ENCODE data around the gene TMEM25.
"Not testable (repeated sequence)": the region's sequence is repeated elsewhere in the genome, so short reads cannot be mapped to it uniquely, and the experiment has no call there.

The TMEM25 gene

GRCh38 chr11:118544010-118544646 lies 13.1 kb downstream of the TMEM25 start:
- FAIRE-seq = no peak
- TF ChIP-seq POLR2A (IDR thresholded peaks at IDR 0.05; ENCODE audit: low read depth, low read length) = no peak
- DNase-seq (ENCODE audit: insufficient read length, low spot score) = no peak

GRCh38 chr11:118544647-118545010 lies 13.6 kb downstream of the TMEM25 start:
- TF ChIP-seq POLR2A (IDR thresholded peaks at IDR 0.05; ENCODE audit: low read depth, low read length) = no peak
- FAIRE-seq (no peak), DNase-seq (ENCODE audit: insufficient read length, low spot score) (no peak)

GRCh38 chr11:118545533-118545932 lies 14.5 kb downstream of the TMEM25 start:
- no peak for TF ChIP-seq POLR2A (IDR thresholded peaks at IDR 0.05; ENCODE audit: low read depth, low read length)
- FAIRE-seq = no peak
- no peak for DNase-seq (ENCODE audit: insufficient read length, low spot score)

- FAIRE-seq = no peak
- no peak for TF ChIP-seq POLR2A (IDR thresholded peaks at IDR 0.05; ENCODE audit: low read depth, low read length)
- no peak for DNase-seq (ENCODE audit: insufficient read length, low spot score)
Measured at GRCh38 chr11:118547132-118547531, 16.1 kb downstream of the TMEM25 start.

- FAIRE-seq (no peak), DNase-seq (ENCODE audit: insufficient read length, low spot score) (no peak)
- TF ChIP-seq POLR2A (IDR thresholded peaks at IDR 0.05; ENCODE audit: low read depth, low read length) = no peak
Measured at GRCh38 chr11:118552341-118552740, 21.3 kb downstream of the TMEM25 start.

GRCh38 chr11:118560806-118561205 lies 29.8 kb downstream of the TMEM25 start:
- no peak for TF ChIP-seq POLR2A (IDR thresholded peaks at IDR 0.05; ENCODE audit: low read depth, low read length)
- no peak for DNase-seq (ENCODE audit: insufficient read length, low spot score)
- no peak for FAIRE-seq

GRCh38 chr11:118565051-118565450 lies 34.1 kb downstream of the TMEM25 start:
- FAIRE-seq (no peak), DNase-seq (ENCODE audit: insufficient read length, low spot score) (no peak)
- TF ChIP-seq POLR2A (IDR thresholded peaks at IDR 0.05; ENCODE audit: low read depth, low read length) = no peak

- DNase-seq (ENCODE audit: insufficient read length, low spot score) (no peak), FAIRE-seq (no peak)
- no peak for TF ChIP-seq POLR2A (IDR thresholded peaks at IDR 0.05; ENCODE audit: low read depth, low read length)
Measured at GRCh38 chr11:118569670-118570069, 38.7 kb downstream of the TMEM25 start.

GRCh38 chr11:118570787-118571186 lies 39.8 kb downstream of the TMEM25 start:
- no peak for TF ChIP-seq POLR2A (IDR thresholded peaks at IDR 0.05; ENCODE audit: low read depth, low read length)
- no peak for DNase-seq (ENCODE audit: insufficient read length, low spot score)
- no peak for FAIRE-seq

- not testable (repeated sequence) for DNase-seq (ENCODE audit: insufficient read length, low spot score); FAIRE-seq
Measured at GRCh38 chr11:118571701-118572060, 40.7 kb downstream of the TMEM25 start.

- DNase-seq (ENCODE audit: insufficient read length, low spot score) (peak; percentile 42), FAIRE-seq (no peak)
- peak; percentile 59 for TF ChIP-seq POLR2A (IDR thresholded peaks at IDR 0.05; ENCODE audit: low read depth, low read length)
Measured at GRCh38 chr11:118572061-118572980, 41.3 kb downstream of the TMEM25 start, which contains the start of gene ARCN1. Gene ARCN1 (plus strand): TSS chr11:118572409. CDS start chr11:118572548, 139 bp downstream.

- FAIRE-seq (peak; percentile 45), DNase-seq (ENCODE audit: insufficient read length, low spot score) (no peak)
- TF ChIP-seq POLR2A (IDR thresholded peaks at IDR 0.05; ENCODE audit: low read depth, low read length) = no peak
Measured at GRCh38 chr11:118572981-118573550, 42.1 kb downstream of the TMEM25 start.

GRCh38 chr11:118574636-118575035 lies 43.6 kb downstream of the TMEM25 start:
- DNase-seq (ENCODE audit: insufficient read length, low spot score) (no peak), FAIRE-seq (no peak)
- no peak for TF ChIP-seq POLR2A (IDR thresholded peaks at IDR 0.05; ENCODE audit: low read depth, low read length)

GRCh38 chr11:118577995-118578394 lies 47.0 kb downstream of the TMEM25 start:
- FAIRE-seq; DNase-seq (ENCODE audit: insufficient read length, low spot score): not testable (repeated sequence)

- no peak for TF ChIP-seq POLR2A (IDR thresholded peaks at IDR 0.05; ENCODE audit: low read depth, low read length)
- DNase-seq (ENCODE audit: insufficient read length, low spot score) (no peak), FAIRE-seq (no peak)
Measured at GRCh38 chr11:118581057-118581456, 50.1 kb downstream of the TMEM25 start.

All from H54 (cell line).